Measurements from ENCODE around the gene OPTC.

Gene OPTC

DNA sequence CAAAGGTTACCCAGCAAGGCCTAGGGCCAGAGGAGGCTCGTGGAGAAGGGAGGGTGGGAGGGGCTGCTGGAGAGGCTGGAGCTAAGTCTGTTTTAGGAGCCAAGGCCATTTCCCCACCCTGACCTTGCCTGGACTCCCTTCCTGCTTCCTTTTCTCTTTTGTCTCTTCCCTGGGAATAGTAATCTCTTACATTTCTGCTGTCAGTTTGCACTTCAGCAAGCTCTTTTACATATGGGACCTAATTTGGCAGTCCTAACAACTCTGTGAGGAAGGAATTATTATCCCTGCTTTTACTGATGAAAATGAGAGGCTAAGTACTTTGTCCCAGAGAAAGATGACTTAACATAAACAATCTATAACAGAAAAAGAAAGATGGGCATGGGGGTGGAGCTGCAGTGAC, 13.8 kb downstream of the OPTC start:
- TF ChIP-seq, protein P1, sequence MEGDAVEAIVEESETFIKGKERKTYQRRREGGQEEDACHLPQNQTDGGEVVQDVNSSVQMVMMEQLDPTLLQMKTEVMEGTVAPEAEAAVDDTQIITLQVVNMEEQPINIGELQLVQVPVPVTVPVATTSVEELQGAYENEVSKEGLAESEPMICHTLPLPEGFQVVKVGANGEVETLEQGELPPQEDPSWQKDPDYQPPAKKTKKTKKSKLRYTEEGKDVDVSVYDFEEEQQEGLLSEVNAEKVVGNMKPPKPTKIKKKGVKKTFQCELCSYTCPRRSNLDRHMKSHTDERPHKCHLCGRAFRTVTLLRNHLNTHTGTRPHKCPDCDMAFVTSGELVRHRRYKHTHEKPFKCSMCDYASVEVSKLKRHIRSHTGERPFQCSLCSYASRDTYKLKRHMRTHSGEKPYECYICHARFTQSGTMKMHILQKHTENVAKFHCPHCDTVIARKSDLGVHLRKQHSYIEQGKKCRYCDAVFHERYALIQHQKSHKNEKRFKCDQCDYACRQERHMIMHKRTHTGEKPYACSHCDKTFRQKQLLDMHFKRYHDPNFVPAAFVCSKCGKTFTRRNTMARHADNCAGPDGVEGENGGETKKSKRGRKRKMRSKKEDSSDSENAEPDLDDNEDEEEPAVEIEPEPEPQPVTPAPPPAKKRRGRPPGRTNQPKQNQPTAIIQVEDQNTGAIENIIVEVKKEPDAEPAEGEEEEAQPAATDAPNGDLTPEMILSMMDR (IDR thresholded peaks at IDR 0.05; ENCODE audit: insufficient read depth, low read depth, low read length, missing control alignments): no peak
- no peak for DNase-seq (ENCODE audit: low read depth)
- no peak overlapping the region for H3K4me3 ChIP-seq (ENCODE audit: low read depth, low read length)

DNA sequence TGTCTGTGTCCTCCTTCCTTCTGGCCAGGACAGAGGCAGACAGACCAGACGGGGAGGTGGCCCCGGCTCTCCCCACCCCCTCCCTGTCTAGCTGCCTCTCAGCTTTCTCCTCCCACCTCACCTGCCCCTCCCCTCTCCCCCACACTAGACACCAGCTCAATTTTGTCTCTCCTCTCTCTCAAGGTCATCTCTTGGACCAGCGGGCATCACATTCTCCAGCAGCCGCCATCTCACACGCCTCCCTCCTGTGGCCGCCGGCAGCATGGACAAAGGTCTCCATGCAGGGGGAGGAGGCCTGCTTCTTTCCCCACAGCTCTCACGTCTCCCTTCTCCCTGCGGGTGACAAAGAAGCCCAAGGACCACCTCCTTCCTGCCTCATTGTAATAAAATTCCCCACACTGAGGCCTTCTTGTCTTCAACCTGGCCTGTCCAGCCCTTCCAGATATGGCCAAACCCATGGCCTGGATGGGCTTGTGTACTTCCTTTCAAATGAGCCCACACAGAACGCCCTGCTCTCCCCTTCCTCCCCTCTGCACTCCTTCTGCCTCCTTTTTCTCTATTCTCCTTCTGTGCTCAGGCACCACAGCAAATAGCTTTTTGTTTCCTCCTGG, 14.6 kb downstream of the OPTC start:
- H3K4me3 ChIP-seq (ENCODE audit: low read depth, low read length): no peak overlapping the region
- DNase-seq (ENCODE audit: low read depth): no peak
- TF ChIP-seq, protein P1 (IDR thresholded peaks at IDR 0.05; ENCODE audit: insufficient read depth, low read depth, low read length, missing control alignments): no peak

DNA sequence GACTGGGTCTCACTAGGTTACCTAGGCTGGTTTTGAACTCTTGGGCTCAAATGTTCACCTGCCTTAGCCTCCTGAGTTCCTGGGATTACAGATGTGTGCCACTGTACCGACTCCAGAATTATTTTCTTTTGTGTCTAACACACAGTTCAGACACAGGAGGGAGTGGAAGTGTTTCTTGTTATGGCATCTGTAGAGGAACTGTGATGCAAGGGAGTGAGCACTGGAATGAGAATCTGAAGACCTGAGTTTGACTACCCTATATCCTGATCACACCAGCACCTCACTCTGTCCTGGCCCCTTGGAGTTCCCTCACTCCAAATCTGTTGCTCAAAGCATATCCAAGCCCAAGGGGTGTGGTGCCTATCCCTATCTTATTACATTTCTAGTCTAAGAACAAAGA, 15.2 kb downstream of the OPTC start:
- no peak for DNase-seq (ENCODE audit: low read depth)
- no peak overlapping the region for H3K4me3 ChIP-seq (ENCODE audit: low read depth, low read length)
- TF ChIP-seq, protein P1 (IDR thresholded peaks at IDR 0.05; ENCODE audit: insufficient read depth, low read depth, low read length, missing control alignments): no peak

DNA sequence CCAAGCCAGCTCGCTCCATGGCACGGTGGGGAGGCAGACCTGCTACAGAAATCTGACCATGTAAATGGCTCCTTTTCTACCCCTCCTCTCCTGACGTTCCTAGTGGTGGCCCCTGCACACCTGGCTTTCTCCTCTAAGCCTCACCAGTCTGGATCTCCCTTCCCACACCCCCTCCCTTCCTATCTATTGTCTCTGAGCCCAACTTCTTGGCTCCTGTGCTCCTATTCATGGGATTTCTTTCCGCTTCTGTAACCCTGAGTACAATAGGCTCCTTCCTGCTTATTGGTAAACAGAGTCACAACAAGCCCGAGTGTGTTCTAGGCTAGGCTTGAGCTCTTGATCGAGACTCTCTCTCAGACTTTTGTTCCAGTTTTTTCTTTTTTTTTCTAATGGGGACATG, 17.6 kb downstream of the OPTC start:
- H3K4me3 ChIP-seq (ENCODE audit: low read depth, low read length): no peak overlapping the region
- TF ChIP-seq, protein P1 (IDR thresholded peaks at IDR 0.05; ENCODE audit: insufficient read depth, low read depth, low read length, missing control alignments): no peak
- no peak for DNase-seq (ENCODE audit: low read depth)

DNA sequence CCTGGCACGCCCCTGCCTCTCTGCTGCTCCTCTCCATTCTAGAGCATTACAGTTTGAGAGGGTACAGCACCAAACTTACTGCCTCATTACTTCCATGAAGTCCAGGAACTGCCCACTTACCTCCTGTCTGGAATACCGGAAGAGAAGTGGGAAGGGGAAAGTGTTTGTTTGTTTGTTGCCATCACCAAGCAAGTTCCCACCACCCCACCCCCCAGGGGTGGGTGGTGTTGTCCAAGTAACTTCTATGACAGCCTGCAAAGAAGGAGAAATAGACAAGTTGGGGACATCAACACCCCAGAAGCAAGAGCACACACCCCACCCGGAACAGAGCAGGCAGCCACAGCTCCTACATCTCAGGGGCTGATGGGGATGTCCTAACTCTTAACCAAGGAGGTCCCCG, 18.0 kb downstream of the OPTC start:
- H3K4me3 ChIP-seq (ENCODE audit: low read depth, low read length): no peak overlapping the region
- DNase-seq (ENCODE audit: low read depth): no peak
- TF ChIP-seq, protein P1 (IDR thresholded peaks at IDR 0.05; ENCODE audit: insufficient read depth, low read depth, low read length, missing control alignments): no peak

DNA sequence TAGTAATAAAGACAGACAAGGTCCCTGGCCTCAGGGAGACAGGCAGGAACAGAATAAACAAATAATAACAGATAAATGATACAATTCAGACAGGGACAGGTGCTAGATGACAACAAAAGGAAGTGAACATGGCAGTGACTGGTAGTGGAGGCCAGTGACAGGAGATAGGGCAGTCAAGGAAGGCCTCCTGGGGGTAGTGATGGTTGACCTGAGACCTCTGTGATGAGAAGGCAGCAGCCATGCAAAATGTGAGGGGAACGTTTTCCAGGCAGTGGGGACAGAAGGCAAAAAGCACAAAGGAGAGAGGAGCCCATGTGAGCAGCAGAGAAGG, 18.5 kb downstream of the OPTC start:
- DNase-seq (ENCODE audit: low read depth): no peak
- H3K4me3 ChIP-seq (ENCODE audit: low read depth, low read length): no peak overlapping the region
- TF ChIP-seq, protein P1 (IDR thresholded peaks at IDR 0.05; ENCODE audit: insufficient read depth, low read depth, low read length, missing control alignments): no peak

DNA sequence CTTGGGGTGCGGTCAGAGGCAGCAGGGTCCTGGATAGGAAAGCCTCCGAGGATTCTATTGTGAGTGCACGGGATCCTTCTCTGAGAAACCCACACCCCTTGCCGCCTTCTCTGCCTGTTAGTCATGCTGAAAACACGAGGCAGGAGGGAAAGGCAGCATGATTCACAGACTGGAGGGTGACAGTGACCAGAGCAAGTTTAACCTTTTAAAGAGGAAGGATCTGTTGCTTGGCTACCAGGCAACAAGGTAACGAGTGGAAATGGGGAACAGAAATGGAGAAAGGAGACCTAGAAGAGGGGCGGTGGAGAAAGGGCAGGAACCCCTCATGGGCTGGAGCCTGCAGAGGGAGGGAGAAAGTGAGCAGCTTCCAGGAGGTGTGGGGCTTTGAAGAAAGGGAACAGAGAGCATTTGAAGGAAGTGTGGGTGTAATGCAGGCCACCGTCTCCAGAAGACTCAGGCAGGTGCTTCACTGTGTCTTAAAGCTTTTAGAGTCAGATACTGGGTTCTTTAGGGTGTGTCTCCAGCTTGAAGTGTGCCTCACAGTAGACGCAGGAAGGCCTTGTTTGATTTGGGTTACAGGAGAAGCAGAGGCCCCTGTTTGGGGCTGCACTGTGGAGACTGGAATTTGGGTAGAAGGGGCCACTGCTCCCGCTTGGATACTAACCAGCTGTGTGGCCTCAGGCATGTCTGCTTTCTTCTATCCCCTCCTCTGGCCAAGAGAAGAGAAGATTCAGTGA, 19.1 kb downstream of the OPTC start:
- no peak overlapping the region for H3K4me3 ChIP-seq (ENCODE audit: low read depth, low read length)
- TF ChIP-seq, protein P1 (IDR thresholded peaks at IDR 0.05; ENCODE audit: insufficient read depth, low read depth, low read length, missing control alignments): no peak
- peak; percentile 4 for DNase-seq (ENCODE audit: low read depth)
